ENCODE data around the gene GRB10.
"Not testable (repeated sequence)": the region's sequence is repeated elsewhere in the genome, so short reads cannot be mapped to it uniquely, and the experiment has no call there.

The GRB10 gene

DNA sequence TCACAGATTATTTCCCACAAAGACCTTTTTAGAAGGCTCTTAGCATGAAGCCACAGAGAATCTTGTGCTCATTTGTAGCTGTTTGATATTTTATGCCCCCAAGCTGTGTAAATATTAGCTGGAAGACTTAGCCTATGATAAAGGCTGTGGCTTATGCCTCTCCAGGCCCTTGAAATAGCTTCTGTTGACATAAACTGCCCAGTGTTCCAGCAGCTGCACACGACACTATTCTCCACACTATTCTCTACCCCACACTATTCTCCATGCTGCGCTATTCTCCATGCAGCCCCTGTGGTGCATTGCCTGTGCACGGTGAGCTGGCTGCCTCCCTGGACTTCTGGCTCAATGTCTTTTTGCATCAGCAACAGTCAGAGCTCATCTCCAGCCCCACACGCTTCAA lies 230.6 kb downstream of the GRB10 start:
- no peak overlapping the region for H2AFZ ChIP-seq (ENCODE audit: low read length)
- H2BK15ac ChIP-seq (ENCODE audit: low read length): no peak overlapping the region
- no peak overlapping the region for H3K23ac ChIP-seq (ENCODE audit: low read depth, low read length, poor library complexity)
- no peak overlapping the region for H2BK12ac ChIP-seq (ENCODE audit: low read length)
- H3K27ac ChIP-seq (replicated peaks; ENCODE audit: low read length): no peak overlapping the region
- no peak overlapping the region for H3K9ac ChIP-seq (ENCODE audit: low read depth, low read length, poor library complexity)
- no peak overlapping the region for H3K4ac ChIP-seq (ENCODE audit: low read length)
- no peak for DNase-seq (ENCODE audit: low spot score)
- no peaks in the 10 kb centered on the region for H3K36me3 ChIP-seq (replicated peaks in 1 of 2; ENCODE audit: control insufficient read depth in 2 of 2, insufficient read depth in 2 of 2, low read length in 2 of 2)
- H2BK5ac ChIP-seq (ENCODE audit: low read length): no peak overlapping the region
- H4K8ac ChIP-seq (ENCODE audit: low read depth, low read length): no peak overlapping the region
- peaks cover 0 to 10% of the 10 kb centered on the region in 2 donors for H3K4me1 ChIP-seq (ENCODE audit: control insufficient read depth in 2 of 2, insufficient read depth in 1 of 2, low read depth in 1 of 2, low read length in 2 of 2)
- H3K4me3 ChIP-seq (ENCODE audit: low read length in 2 of 2): no peak overlapping the region
- WGBS, 2 donors (ENCODE audit: extremely low coverage in 2 of 2, insufficient read length in 2 of 2, insufficient replicate concordance in 1 of 2): no CpG with 5 or more reads among the region's 4 CpGs
- H3K4me2 ChIP-seq (ENCODE audit: insufficient read depth, low read length, poor library complexity, severe bottlenecking): no peak overlapping the region
- no peaks in the 10 kb centered on the region for H3K9me3 ChIP-seq (replicated peaks in 1 of 2; ENCODE audit: control insufficient read depth in 2 of 2, insufficient read depth in 1 of 2, low read depth in 1 of 2, low read length in 2 of 2)
- no peak overlapping the region for H3K18ac ChIP-seq (ENCODE audit: low read length)
- H3K79me1 ChIP-seq (ENCODE audit: low read depth, low read length): no peaks in the 10 kb centered on the region
- H2AK5ac ChIP-seq (ENCODE audit: low read depth, low read length): no peak overlapping the region
- H3K27me3 ChIP-seq (ENCODE audit: control insufficient read depth in 3 of 3, insufficient read depth in 3 of 3, low read depth in 1 of 3, low read length in 3 of 3): no peaks in the 10 kb centered on the region
- no peak overlapping the region for H2BK120ac ChIP-seq (ENCODE audit: low read depth, low read length)
- no peak overlapping the region for H3K14ac ChIP-seq (ENCODE audit: low read length)
- no peak overlapping the region for H4K91ac ChIP-seq (ENCODE audit: low read depth, low read length, poor library complexity)

DNA sequence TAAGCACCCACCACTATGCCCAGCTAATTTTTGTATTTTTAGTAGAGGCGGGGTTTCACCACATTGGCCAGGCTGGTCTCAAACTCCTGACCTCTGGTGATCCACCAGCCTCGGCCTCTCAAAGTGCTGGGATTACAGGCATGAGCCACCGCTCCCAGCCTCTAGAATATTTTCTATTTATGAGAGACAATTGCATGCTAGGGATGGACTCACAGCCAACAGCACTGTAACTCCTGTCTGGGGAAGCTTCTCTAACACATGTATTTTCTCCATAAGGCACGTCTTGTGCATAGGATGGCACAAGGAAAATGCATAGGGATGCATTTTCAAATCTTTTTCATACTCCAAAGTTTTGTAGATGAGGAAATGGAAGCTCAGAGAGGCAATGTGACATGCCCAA lies 237.1 kb downstream of the GRB10 start:
- no CpG with 5 or more reads among the region's 4 CpGs for WGBS, 2 donors (ENCODE audit: extremely low coverage in 2 of 2, insufficient read length in 2 of 2, insufficient replicate concordance in 1 of 2)
- not testable (repeated sequence) for H2AFZ ChIP-seq (ENCODE audit: low read length); DNase-seq (ENCODE audit: low spot score); H3K4me1 ChIP-seq (ENCODE audit: control insufficient read depth in 2 of 2, insufficient read depth in 1 of 2, low read depth in 1 of 2, low read length in 2 of 2); H3K14ac ChIP-seq (ENCODE audit: low read length); H3K27ac ChIP-seq (replicated peaks; ENCODE audit: low read length); H3K9me3 ChIP-seq (replicated peaks in 1 of 2; ENCODE audit: control insufficient read depth in 2 of 2, insufficient read depth in 1 of 2, low read depth in 1 of 2, low read length in 2 of 2); H3K9ac ChIP-seq (ENCODE audit: low read depth, low read length, poor library complexity); H3K4me3 ChIP-seq (ENCODE audit: low read length in 2 of 2); H4K91ac ChIP-seq (ENCODE audit: low read depth, low read length, poor library complexity); H3K23ac ChIP-seq (ENCODE audit: low read depth, low read length, poor library complexity); H3K79me1 ChIP-seq (ENCODE audit: low read depth, low read length); H4K8ac ChIP-seq (ENCODE audit: low read depth, low read length); H2AK5ac ChIP-seq (ENCODE audit: low read depth, low read length); H2BK12ac ChIP-seq (ENCODE audit: low read length); H2BK15ac ChIP-seq (ENCODE audit: low read length); H3K4ac ChIP-seq (ENCODE audit: low read length); H3K27me3 ChIP-seq (ENCODE audit: control insufficient read depth in 3 of 3, insufficient read depth in 3 of 3, low read depth in 1 of 3, low read length in 3 of 3); H3K18ac ChIP-seq (ENCODE audit: low read length); H2BK5ac ChIP-seq (ENCODE audit: low read length); H2BK120ac ChIP-seq (ENCODE audit: low read depth, low read length); H3K4me2 ChIP-seq (ENCODE audit: insufficient read depth, low read length, poor library complexity, severe bottlenecking); H3K36me3 ChIP-seq (replicated peaks in 1 of 2; ENCODE audit: control insufficient read depth in 2 of 2, insufficient read depth in 2 of 2, low read length in 2 of 2)

DNA sequence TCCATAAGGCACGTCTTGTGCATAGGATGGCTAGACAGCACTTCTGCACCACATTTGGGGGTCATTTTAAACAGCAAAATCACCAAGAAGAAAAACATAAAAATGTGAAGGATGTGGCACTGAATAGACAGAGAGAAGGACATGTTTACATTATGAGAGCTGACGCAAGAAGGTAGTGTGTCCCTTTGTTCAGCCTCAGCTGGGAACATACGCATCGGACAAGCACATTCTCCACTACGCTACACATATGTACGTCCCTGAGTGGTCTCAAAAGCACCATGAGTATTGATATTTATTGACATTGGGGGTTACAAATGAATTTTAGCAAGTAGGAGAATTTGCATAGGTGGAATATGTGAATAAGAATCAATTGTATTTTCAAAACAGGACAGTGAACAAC lies 237.7 kb downstream of the GRB10 start:
- no peak for DNase-seq (ENCODE audit: low spot score)
- no CpG with 5 or more reads among the region's 6 CpGs for WGBS, 2 donors (ENCODE audit: extremely low coverage in 2 of 2, insufficient read length in 2 of 2, insufficient replicate concordance in 1 of 2)
- H2BK120ac ChIP-seq (ENCODE audit: low read depth, low read length): no peak overlapping the region

DNA sequence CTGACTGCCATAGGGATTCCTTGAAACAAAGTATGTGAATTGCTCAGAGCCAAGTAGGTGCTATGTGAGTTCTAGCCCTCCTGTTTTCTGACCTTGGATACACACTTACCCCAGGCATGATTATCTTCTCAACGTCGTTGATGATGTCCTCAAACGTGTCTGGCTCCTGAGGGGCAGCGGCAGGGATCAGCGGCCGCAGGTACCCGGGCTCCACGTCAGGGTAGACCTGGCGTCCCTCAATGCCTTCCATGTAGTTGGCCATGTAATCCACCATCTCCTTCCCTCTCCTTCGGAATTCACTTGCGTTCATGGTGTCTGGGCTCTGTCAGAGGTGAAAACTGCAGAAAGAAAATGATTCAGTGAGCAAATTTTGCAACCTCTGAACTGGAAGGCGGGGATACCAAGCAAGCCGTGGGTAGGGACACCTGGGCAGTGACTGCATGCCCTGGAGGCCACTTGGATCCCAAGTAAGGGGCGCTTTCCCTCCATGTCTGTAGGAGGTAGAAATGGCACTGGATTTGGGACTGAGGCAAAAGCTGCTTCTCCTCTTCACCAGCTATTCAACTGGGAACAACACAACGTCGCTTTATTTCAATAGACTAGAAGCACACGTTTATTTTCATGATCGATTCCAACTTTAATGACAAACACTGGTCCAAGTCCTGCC lies 238.8 kb downstream of the GRB10 start:
- no peak overlapping the region for H3K9ac ChIP-seq (ENCODE audit: low read depth, low read length, poor library complexity)
- H3K4ac ChIP-seq (ENCODE audit: low read length): no peak overlapping the region
- no peak overlapping the region for H3K27ac ChIP-seq (replicated peaks; ENCODE audit: low read length)
- H4K8ac ChIP-seq (ENCODE audit: low read depth, low read length): no peak overlapping the region
- H3K4me2 ChIP-seq (ENCODE audit: insufficient read depth, low read length, poor library complexity, severe bottlenecking): no peak overlapping the region
- H3K9me3 ChIP-seq (replicated peaks in 1 of 2; ENCODE audit: control insufficient read depth in 2 of 2, insufficient read depth in 1 of 2, low read depth in 1 of 2, low read length in 2 of 2): no peaks in the 10 kb centered on the region
- H3K79me1 ChIP-seq (ENCODE audit: low read depth, low read length): no peaks in the 10 kb centered on the region
- no peak overlapping the region for H3K4me3 ChIP-seq (ENCODE audit: low read length in 2 of 2)
- no peak overlapping the region for H3K18ac ChIP-seq (ENCODE audit: low read length)
- H2BK12ac ChIP-seq (ENCODE audit: low read length): no peak overlapping the region
- H2BK5ac ChIP-seq (ENCODE audit: low read length): no peak overlapping the region
- no peak overlapping the region for H2AFZ ChIP-seq (ENCODE audit: low read length)
- H3K4me1 ChIP-seq (ENCODE audit: control insufficient read depth in 2 of 2, insufficient read depth in 1 of 2, low read depth in 1 of 2, low read length in 2 of 2): no peaks in the 10 kb centered on the region
- no peaks in the 10 kb centered on the region for H3K27me3 ChIP-seq (ENCODE audit: control insufficient read depth in 3 of 3, insufficient read depth in 3 of 3, low read depth in 1 of 3, low read length in 3 of 3)
- no peak overlapping the region for H3K23ac ChIP-seq (ENCODE audit: low read depth, low read length, poor library complexity)
- H2BK120ac ChIP-seq (ENCODE audit: low read depth, low read length): no peak overlapping the region
- no peak overlapping the region for H3K14ac ChIP-seq (ENCODE audit: low read length)
- H4K91ac ChIP-seq (ENCODE audit: low read depth, low read length, poor library complexity): no peak overlapping the region
- no CpG with 5 or more reads among the region's 18 CpGs for WGBS, 2 donors (ENCODE audit: extremely low coverage in 2 of 2, insufficient read length in 2 of 2, insufficient replicate concordance in 1 of 2)
- H2BK15ac ChIP-seq (ENCODE audit: low read length): no peak overlapping the region
- DNase-seq (ENCODE audit: low spot score): no peak
- no peak overlapping the region for H2AK5ac ChIP-seq (ENCODE audit: low read depth, low read length)
- no peaks in the 10 kb centered on the region for H3K36me3 ChIP-seq (replicated peaks in 1 of 2; ENCODE audit: control insufficient read depth in 2 of 2, insufficient read depth in 2 of 2, low read length in 2 of 2)

More for the DNA sequence above, 237.7 kb downstream of the GRB10 start:
- H2AK5ac ChIP-seq (ENCODE audit: low read depth, low read length): no peak overlapping the region
- H3K4me2 ChIP-seq (ENCODE audit: insufficient read depth, low read length, poor library complexity, severe bottlenecking): no peak overlapping the region
- H2BK15ac ChIP-seq (ENCODE audit: low read length): no peak overlapping the region
- H3K18ac ChIP-seq (ENCODE audit: low read length): no peak overlapping the region
- H4K91ac ChIP-seq (ENCODE audit: low read depth, low read length, poor library complexity): no peak overlapping the region
- no peaks in the 10 kb centered on the region for H3K79me1 ChIP-seq (ENCODE audit: low read depth, low read length)
- no peak overlapping the region for H3K14ac ChIP-seq (ENCODE audit: low read length)
- H3K4me1 ChIP-seq (ENCODE audit: control insufficient read depth in 2 of 2, insufficient read depth in 1 of 2, low read depth in 1 of 2, low read length in 2 of 2): no peaks in the 10 kb centered on the region
- H3K27me3 ChIP-seq (ENCODE audit: control insufficient read depth in 3 of 3, insufficient read depth in 3 of 3, low read depth in 1 of 3, low read length in 3 of 3): no peaks in the 10 kb centered on the region
- no peak overlapping the region for H4K8ac ChIP-seq (ENCODE audit: low read depth, low read length)
- no peaks in the 10 kb centered on the region for H3K36me3 ChIP-seq (replicated peaks in 1 of 2; ENCODE audit: control insufficient read depth in 2 of 2, insufficient read depth in 2 of 2, low read length in 2 of 2)
- no peaks in the 10 kb centered on the region for H3K9me3 ChIP-seq (replicated peaks in 1 of 2; ENCODE audit: control insufficient read depth in 2 of 2, insufficient read depth in 1 of 2, low read depth in 1 of 2, low read length in 2 of 2)
- H3K9ac ChIP-seq (ENCODE audit: low read depth, low read length, poor library complexity): no peak overlapping the region
- H3K4ac ChIP-seq (ENCODE audit: low read length): no peak overlapping the region
- H2BK12ac ChIP-seq (ENCODE audit: low read length): no peak overlapping the region
- no peak overlapping the region for H3K23ac ChIP-seq (ENCODE audit: low read depth, low read length, poor library complexity)
- H3K4me3 ChIP-seq (ENCODE audit: low read length in 2 of 2): no peak overlapping the region
- H2BK5ac ChIP-seq (ENCODE audit: low read length): no peak overlapping the region
- no peak overlapping the region for H2AFZ ChIP-seq (ENCODE audit: low read length)
- no peak overlapping the region for H3K27ac ChIP-seq (replicated peaks; ENCODE audit: low read length)
